H54 (cell line): ENCODE measurements around the gene ULK3.
"Not testable (repeated sequence)": the region's sequence is repeated elsewhere in the genome, so short reads cannot be mapped to it uniquely, and the experiment has no call there.

ENCODE experiments used
- DNase-seq: peaks from one replicate; pipeline ENCODE4 v3.0.0; 2011; ENCODE audit warnings: low spot score, mixed read lengths; ENCODE audit not compliant: insufficient read length
- FAIRE-seq: peaks from 3 replicates; lab custom pipeline; 2011; peaks lifted over from hg19 to GRCh38; lab: Jason Lieb, UNC
- POLR2A ChIP-seq: IDR thresholded peaks from 2 replicates; pipeline ENCODE4 v1.6.1; 2011; ENCODE audit warnings: low read depth, mild to moderate bottlenecking, low read length

The ULK3 gene

DNA sequence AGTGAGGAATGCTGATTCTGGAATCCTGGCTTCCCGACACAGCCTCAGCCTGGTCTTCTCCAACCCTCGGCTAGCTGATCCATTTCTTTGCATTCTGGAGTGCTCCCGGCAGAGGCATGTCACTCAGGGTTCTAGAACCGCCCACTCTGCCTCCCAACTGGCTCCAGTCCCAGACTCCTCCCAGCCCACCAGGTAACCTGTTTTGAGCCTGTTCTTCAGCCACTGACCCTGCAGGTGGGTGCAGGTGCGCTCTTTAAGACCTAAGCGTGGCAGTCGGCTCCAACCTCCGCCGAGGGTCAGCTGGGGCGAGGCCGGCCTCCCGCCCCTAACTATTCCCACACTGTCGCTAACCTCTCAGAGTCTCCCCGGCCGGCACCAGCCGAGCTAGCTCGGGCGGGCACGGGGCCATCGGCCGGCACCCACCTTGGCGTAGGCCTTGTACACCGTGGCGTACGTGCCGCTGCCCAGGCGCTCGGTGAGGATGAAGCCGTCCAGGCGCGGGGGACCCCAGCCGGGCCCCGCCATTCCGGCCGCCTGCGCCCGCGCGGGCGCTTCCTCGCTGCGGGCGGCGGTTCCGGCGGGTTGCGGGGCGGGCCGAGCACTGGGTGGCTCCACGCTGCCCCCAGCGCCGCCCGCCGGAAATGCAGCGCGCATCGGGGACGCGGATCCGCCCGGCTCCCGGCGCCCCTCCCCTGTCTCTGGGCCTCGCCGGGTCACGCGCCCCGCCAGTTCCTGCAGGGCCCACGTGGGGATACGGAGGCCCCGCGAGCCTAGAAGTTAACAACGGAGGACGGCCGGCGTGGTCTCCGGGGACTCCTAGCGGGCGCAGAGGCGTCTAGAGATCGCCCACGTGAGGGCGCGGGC lies at the start of gene ULK3:
Gene ULK3 (minus strand): TSS at position 576 of the 864 bp plus-strand sequence. CDS start 51 bp downstream, at position 525.
- TF ChIP-seq POLR2A = peak; percentile 52
- DNase-seq (peak; percentile 82), FAIRE-seq (no peak)

DNA sequence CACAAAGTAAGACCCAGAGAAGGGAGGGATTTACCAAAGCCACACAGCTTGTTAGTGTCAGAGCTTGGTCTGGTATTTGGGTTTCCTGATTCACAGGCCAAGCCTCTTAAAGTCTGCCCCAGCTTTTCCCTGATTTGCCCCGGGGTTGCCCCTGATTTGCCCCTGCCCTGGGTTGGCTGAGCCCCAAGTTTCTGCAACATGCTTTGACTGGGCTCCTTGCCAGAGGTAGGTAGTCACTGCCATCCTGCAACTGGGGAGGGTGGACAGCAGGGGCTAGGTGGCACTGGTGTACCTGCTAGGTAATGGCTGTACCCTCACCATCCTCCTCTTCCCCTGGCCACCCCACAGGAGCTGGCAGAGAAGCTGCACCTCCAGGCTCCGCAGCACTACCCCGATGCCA lies 49.4 kb upstream of the ULK3 start:
- FAIRE-seq (no peak), DNase-seq (no peak)
- TF ChIP-seq POLR2A = no peak

GRCh38 chr15:74891469-74891868 lies 48.5 kb upstream of the ULK3 start:
- no peak for TF ChIP-seq POLR2A
- DNase-seq (no peak), FAIRE-seq (no peak)

GRCh38 chr15:74890665-74890960 lies 47.7 kb upstream of the ULK3 start:
- no peak for FAIRE-seq
- no peak for TF ChIP-seq POLR2A
- DNase-seq = no peak

- peak; percentile 86 for DNase-seq
- no peak for FAIRE-seq
- peak; percentile 93 for TF ChIP-seq POLR2A
Measured at GRCh38 chr15:74889883-74890664, 47.1 kb upstream of the ULK3 start, which contains the start of gene MPI. MPI (plus strand) TSS chr15:74890042; CDS start chr15:74890074, 32 bp downstream.

- FAIRE-seq = no peak
- no peak for TF ChIP-seq POLR2A
- DNase-seq = no peak
Measured at GRCh38 chr15:74889390-74889882, 46.5 kb upstream of the ULK3 start.

DNA sequence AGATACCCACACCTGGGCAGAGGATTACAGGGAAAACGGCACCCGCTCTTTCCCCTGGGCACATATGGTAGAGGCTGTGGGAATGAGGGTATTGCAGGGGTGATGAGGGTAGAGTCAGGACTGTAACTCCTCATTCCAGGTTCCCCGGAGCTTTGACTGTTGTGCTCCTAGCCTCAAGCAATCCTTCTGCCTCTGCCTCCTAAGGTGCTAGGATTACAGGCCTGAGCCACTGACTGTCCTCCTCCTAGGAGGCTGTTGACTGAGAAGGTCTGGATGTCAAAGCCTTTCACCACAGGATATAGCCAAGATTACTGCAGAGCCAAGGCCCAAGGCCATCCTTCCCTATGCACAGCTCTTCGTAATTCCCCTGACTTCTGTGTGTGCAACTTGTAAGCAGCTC lies 45.8 kb upstream of the ULK3 start:
- DNase-seq = no peak
- no peak for FAIRE-seq

GRCh38 chr15:74887537-74888193 lies 44.7 kb upstream of the ULK3 start:
- not testable (repeated sequence) for FAIRE-seq, DNase-seq

More for the DNA sequence above, 45.8 kb upstream of the ULK3 start:
- no peak for TF ChIP-seq POLR2A

GRCh38 chr15:74885461-74885860 lies 42.5 kb upstream of the ULK3 start:
- FAIRE-seq (no peak), DNase-seq (no peak)
- no peak for TF ChIP-seq POLR2A

GRCh38 chr15:74884428-74885223 lies 41.7 kb upstream of the ULK3 start:
- no peak for FAIRE-seq
- DNase-seq = peak; percentile 37
- no peak for TF ChIP-seq POLR2A

- no peak for TF ChIP-seq POLR2A
- no peak for FAIRE-seq
- DNase-seq = no peak
Measured at GRCh38 chr15:74882528-74882927, 39.6 kb upstream of the ULK3 start.

DNA sequence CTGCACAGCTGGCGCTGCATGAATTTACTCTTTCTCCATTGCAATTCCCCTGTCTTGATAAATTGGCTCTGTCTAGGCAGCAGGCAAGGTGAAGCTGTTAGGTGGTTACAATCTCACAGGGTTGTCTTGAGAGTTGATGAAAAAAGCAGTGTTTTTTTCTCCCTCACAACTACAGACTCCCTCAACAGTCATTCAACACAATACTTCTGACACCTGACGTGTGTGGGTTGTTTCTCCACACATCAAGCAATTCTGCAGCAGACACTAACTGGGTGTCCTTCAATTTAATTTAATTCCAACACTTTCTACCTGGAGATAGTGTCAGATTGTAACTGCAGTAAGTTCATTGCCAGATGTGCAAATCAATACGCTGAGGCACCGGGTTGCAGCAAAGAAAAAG lies 35.3 kb upstream of the ULK3 start:
- TF ChIP-seq POLR2A = no peak
- no peak for DNase-seq
- FAIRE-seq = no peak

DNA sequence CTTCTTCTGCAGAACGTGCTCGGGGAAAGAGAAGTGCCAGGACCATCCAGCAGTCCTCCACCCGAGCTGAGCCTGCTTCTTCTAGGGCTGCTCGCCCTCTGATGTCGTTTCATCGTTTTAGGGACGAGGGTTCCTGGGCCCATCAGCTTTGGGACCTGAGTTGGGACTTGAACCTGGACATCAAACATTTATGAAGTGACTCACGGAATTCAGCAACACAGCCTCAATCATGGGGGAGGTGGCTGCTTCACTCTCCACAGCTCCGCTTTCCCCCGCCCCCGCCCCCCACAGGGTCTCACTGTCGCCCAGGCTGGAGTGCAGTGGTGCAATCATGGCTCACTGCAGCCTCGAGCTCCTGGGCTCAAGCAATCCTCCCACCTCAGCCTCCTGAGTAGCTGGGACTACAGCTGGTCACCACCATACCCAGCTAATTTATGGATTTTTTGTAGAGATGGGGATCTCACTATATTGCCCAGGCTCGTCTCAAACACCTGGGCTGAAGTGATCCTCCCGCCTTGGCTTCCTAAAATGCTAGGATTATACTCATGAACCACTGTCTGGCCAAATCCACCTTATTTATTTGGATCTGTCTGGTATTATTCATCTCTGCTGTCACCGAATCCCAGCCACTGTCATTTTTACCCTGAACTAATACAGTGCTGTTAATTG lies 30.9 kb upstream of the ULK3 start:
- no peak for TF ChIP-seq POLR2A
- no peak for DNase-seq
- no peak for FAIRE-seq
